Glutamatergic neuron (in vitro differentiated cells): ENCODE data around the gene UBP1. TPM values are rescaled to one million over a fixed set of nuclear protein-coding genes. Genes with fewer than 3 reads are reported as not detected.

Experiments used
- total RNA-seq: library from RNA; stranded (reverse); fragmentation: NEBNext Ultra II Directional; extraction: Animal tissue kit (Norgen Biotek cat#: 25700); gene quantifications from one replicate; pipeline ENCODE4 v1.2.1, GENCODE V29; 2021; ENCODE audit not compliant: unreplicated experiment

UBP1 gene
- total RNA-seq, 1 donor from 2014 or later = 69.9 TPM

Other genes starting within 250 kb of the UBP1 start
- 2.0 TPM for gene SUSD5, start 221.6 kb downstream of the UBP1 start, total RNA-seq
- 21.4 TPM for gene FBXL2, start 163.0 kb downstream of the UBP1 start, total RNA-seq